A549 treated with Mapracorat at 1 μM for 4 hours (cell line): ENCODE data around the gene PRTG. TPM values are rescaled to one million over a fixed set of nuclear protein-coding genes. Genes with fewer than 3 reads are reported as not detected.

Source experiments
- total RNA-seq: library from RNA; stranded (reverse); fragments of 200-300 nt; extraction: Qiagen RNA extraction; gene quantifications from 5 replicates; pipeline ENCODE4 v1.2.3, GENCODE V29; 2022

Gene PRTG
- 10.0 to 11.3 TPM (median 10.5 TPM) in 5 replicates for total RNA-seq

GRCh38 chr15:55742927-55743728, at the start of gene PRTG:
Gene PRTG (minus strand): TSS chr15:55743152. CDS start chr15:55742931, 221 bp downstream.

GRCh38 chr15:55588070-55588814, 154.7 kb downstream of the PRTG start, which contains the start of gene PYGO1:
Gene PYGO1 (minus strand): TSS chr15:55588345. CDS start chr15:55587883, 462 bp downstream.

Other genes starting within 250 kb of the PRTG start
- 8.4 to 9.8 TPM (median 9.4 TPM) in 5 replicates for gene DNAAF4, start 234.9 kb downstream of the PRTG start, total RNA-seq
- 5.9 to 8.4 TPM (median 6.7 TPM) in 5 replicates for gene PYGO1, start 154.8 kb downstream of the PRTG start, total RNA-seq